ENCODE results near the gene KRT72.

Gene KRT72

DNA sequence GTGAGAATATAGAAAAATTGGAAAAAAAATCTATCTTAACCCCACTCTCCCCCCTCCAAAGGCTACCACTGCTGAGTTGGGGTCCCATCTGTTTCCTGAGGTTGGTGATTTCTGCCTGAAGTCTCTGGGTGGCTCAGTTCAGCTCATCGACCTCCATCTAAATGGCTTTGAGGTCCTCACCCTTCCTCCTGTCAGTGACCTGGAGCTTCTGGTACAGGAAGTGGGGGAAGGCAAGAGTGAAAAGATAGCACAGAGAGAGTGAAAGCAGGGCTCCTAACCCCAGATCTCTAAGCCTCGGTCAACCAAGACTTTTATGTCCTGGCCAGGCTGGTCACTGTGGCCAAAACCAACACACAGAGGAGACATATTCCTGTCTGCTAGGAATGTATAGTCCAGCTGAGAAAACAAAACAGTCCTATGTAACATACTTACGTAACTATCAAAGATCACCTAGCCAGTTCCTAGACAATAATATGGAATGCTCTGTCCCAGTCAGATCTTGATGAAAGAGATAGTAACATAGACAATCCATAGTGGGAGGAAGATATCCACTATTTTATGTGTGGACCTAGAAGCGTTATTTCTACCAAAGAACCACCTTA, 29.4 kb upstream of the KRT72 start:
- DNase-seq (ENCODE audit: low read depth in 1 of 2, low spot score in 1 of 2): no peak

DNA sequence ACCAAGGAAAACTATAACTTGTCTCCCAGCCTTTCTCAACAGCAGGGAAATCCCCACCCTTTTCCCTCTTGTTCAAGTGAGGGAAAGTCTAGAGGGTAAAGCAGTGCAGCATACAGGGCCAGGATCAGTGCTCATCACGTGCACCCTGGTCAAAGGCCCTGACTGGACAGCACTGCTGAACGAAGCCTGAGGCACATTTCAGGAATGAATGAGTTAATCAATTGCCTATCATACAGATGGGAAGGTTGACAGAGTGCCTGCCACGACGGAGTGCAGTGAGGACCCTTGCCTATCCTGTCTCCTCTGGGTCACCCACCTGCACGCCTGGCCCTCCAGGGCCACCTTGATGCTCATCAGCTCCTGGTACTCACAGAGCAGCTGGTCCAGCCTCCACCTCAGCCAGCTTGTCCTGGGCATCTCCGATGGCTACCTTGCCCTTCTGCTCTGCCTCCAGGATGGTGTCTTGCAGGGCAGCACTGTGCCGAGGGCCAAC, 28.8 kb upstream of the KRT72 start:
- DNase-seq (ENCODE audit: low read depth in 1 of 2, low spot score in 1 of 2): no peak

DNA sequence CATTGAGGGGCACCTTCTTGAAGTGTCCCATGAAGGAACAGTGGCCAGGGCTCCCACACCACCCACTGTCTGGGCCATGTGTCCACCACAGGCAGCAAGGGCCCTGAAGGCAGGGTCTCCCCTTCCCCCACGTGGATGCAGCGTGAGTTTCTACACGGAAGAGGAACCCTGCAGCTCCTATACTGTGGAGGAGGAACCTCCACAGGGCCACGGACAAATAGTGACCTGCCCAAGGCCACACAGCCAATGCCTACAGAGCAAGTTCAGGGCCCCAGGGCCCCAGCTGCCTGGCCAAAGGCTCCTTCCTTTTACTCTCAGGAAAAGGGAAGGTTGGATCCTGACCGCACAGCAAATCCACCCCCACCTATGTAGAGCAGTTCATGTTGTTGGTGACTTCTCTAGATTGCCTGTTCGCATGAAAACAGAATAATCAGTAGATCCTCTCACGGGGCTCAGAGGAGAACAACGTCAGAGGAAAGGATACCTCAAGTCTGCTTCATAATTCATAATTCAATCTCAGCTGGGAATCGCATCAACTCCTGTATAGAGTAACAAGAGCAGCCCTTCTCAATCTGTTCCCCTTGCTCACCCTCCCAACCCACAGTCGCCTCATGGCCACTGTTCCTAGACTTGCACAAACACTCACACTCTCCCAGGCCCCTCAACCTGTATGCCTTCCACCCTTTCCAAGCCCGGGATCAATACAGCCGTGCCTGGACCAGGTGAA, 28.2 kb upstream of the KRT72 start:
- no peak for DNase-seq (ENCODE audit: low read depth in 1 of 2, low spot score in 1 of 2)

DNA sequence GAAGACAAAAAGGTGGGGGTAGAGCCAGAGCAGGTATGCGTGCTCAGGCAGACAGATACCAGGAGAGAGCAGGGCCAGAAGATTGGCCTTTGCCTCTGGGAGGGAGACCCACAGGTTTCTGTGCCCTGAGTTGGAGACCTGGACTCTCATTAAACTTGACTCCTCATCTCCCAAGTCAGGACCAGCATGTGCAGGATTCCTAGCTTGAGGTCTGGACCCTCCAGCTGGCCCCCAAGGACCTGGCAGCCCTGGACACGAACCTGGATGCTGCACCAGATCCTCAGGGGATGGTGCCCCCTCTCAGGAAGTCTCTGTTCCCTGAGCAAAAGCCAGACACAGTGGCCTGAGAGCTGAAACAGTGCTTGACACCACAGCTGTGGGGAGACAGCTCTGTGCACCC, 27.6 kb upstream of the KRT72 start:
- DNase-seq (ENCODE audit: low read depth in 1 of 2, low spot score in 1 of 2): no peak

DNA sequence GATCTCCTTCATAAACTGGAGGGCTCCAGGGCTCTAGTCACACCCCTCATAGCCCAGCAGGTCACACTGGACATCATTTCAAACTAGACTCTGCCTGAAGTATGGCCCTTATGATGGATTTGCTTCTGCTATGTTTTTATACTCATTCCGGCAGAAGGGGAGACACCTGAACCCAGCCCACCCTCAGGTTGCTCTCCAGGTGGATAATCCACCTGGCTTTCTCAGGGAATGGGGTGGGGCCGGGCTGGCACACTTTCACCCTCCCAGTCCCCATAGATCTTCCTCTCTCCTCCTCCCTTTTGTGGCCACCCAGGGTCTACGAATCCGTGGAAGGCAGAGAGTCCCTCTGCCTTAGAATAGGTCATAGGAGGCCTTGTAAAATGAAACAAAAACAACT, 26.8 kb upstream of the KRT72 start:
- DNase-seq (ENCODE audit: low read depth in 1 of 2, low spot score in 1 of 2): no peak

DNA sequence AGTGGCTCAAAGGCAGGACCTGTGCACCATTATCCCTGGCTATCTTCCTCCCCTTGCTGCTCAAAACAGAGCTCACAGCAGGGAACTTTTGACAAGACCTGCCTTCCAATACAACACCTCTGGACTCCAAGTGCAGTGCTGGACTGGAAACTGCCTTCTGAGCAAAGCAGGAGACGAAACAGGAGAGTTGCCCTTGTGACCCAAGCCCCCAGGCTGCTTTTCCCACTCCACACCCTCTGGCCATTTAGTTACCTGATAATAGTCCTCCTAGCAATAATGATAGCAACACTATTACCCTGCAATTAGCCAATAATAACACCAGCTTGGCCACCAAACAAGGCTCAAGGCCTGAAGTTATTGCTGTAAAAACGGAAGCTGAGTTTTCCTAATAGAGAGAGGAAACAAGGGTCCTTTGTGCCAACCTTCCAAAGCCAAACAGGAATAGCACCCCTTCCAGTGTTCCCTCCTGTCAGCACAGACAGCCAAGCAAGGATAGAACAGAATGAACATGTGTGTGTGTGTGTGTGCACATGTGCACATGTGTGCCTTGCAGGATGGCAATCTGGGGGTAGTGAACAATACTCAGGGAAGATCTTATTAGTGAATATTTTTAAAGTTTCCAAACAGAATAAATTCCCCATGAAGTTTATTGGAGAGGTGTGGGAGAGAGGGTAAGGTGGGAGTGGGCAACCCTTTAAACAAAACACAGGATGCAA, 26.3 kb upstream of the KRT72 start:
- no peak for DNase-seq (ENCODE audit: low read depth in 1 of 2, low spot score in 1 of 2)

DNA sequence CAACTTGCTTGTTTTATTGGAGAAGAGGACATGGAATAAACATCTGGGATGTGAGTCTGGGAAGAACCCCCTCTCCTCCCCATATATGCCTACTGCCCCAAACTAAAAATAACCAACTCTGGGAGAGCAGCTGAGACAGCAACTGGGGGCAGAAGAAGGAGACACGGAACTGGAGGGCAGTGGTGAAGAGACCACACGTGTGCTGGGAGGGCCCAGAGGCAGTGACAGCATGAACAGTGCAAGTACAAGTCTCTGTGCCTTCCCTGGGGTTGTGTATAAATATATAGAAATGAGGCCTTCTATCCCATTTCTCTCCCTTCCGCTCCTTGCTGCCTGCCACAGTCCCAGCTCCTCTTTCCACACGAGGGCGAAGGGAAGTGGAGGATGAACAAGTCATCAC, 21.1 kb upstream of the KRT72 start:
- no peak for DNase-seq (ENCODE audit: low read depth in 1 of 2, low spot score in 1 of 2)

DNA sequence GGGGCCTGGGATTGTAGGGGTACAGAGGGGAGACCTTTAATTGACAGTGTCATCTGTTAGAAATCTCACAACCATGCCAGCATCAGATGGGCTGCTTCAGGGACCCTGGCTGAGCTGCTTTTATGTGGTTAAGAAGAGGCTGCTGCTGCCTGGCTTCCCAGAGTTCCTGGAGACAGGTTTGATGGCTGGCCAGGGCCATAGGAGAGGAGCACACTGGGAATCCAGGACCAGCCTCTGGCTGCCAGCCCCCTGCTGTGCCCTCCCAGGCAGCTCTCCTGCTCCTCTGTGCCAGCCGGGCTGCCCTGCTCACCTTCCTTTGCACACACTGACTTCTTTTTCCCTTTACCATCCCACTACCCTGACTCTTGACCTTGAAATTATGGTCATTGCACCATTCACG, 17.6 kb upstream of the KRT72 start:
- no peak for DNase-seq (ENCODE audit: low read depth in 1 of 2, low spot score in 1 of 2)

DNA sequence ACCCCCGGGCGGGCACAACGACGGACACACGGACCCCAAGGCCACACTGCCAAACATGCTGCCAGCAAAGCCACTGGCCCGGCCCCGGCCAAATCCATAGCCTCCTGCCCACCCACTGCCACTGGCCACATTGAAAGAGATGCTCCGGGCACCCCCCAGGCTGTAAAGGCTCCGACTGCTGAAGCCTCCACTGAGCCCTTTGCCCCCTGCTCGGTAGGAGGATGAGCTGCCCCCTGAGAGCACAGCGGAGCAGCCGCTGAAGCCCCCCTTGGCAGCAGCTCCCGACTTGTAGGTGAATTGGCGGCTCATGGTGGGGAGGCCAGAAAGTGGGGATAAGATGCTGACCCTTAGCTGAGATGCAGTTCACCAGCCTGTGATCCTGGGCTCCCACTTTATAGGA, 17.0 kb upstream of the KRT72 start, which contains the start of gene KRT73:
Gene KRT73 (minus strand): TSS at position 344 of the 400 bp plus-strand sequence. CDS start 35 bp downstream, at position 309.
- no peak for DNase-seq (ENCODE audit: low read depth in 1 of 2, low spot score in 1 of 2)

DNA sequence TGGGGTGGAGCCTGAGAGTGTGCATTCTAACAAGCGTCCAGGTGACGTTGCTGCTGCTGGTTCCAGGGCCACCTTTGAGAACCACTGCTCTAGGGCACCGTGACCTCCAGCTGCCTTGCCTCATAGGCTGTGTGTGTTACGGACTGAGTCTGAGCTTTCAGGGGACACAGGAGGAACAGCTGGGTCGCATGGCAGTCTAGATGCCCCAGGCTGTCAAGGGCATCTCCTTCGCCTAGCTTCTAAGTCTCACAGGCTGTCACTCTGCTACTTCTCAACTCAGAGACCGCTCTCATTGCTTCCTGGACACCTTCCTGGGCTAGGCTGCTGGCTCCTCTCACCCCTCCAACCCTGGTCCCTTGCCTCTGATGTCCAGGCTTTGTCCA, 16.1 kb upstream of the KRT72 start:
- no peak for DNase-seq (ENCODE audit: low read depth in 1 of 2, low spot score in 1 of 2)

DNA sequence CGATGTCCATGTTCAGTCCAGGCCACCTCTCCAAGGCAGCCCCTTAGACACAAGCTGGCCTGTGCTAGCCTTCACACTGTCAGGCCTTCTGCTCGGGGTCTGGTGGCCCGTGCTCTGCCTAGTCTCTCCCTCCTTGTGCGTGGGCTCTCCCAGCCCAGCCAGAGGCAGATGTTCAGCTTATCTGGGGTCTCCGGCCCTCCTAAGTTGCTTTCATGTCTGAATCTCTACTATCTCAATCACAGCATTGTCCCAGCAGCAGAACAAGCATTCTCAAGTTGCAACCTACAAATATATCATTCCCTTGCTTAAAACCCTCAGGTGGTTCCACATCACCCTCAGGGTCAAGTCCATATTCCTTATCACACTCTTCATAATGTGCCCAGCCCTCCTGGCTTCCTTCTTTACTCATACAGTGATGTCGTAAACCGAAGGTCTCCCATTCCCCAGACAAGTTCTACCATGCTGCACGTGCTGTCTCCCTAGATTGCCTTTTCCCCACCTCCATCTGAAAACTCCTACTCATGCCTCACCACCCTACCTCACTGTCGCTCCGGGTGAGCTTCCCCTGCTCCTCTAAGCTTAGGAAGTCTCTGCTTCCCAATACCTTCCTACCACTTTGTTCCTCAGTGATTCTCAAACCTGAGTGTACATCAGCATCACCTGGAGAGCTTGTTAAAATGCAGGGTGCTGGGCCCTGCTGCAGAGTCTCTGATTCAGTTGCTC, 15.6 kb upstream of the KRT72 start:
- DNase-seq (ENCODE audit: low read depth in 1 of 2, low spot score in 1 of 2): no peak

DNA sequence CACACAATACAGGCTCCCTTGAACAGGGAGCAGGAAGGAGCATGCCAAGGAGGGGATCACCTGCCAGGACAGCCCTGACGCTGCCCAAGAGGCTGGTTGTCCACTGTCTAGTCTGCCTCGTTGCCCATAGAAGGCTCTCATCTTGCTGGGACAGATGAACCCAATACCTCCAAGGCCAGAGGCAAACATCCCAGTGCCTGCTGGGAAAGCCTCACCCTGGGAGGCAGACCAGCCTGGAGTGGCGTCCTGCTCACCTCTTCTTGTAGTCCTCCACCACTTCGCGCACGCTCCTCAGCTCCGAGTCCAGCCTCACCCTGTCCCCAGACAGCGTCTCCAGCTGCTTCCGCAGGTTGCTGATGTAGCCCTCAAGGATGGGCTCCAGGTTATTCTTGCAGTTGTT, 14.6 kb upstream of the KRT72 start:
- no peak for DNase-seq (ENCODE audit: low read depth in 1 of 2, low spot score in 1 of 2)

DNA sequence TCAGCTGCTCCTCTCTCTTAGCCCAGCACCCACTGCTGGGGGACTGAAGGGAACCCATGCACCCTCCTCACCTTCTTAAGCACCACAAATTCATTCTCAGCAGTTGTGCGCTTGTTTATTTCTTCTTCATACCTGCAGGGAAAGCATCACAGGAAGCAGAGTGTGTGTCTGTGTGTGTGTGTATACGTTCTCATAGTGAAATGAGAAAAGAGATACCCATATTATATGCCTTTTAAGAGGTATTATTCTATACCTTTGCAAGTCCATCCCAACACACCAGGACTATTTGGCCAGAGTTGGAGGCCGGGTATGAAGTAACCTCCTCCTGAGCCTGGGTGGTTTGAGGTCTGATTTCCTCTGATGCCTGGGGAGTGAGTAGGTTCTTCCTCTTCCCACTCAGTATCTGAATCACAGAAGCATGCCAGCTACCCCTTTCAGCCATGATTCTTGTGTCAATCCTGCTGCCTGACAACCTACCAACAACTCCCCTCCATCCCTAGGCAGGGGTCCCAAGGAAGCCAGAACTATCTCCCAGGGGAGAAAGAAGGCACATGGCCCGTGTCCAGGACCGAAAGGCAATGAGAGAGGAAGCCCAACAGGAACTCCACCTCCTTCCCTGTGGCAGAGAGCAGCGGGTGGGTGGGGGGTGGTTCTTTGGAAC, 14.1 kb upstream of the KRT72 start:
- no peak for DNase-seq (ENCODE audit: low read depth in 1 of 2, low spot score in 1 of 2)

DNA sequence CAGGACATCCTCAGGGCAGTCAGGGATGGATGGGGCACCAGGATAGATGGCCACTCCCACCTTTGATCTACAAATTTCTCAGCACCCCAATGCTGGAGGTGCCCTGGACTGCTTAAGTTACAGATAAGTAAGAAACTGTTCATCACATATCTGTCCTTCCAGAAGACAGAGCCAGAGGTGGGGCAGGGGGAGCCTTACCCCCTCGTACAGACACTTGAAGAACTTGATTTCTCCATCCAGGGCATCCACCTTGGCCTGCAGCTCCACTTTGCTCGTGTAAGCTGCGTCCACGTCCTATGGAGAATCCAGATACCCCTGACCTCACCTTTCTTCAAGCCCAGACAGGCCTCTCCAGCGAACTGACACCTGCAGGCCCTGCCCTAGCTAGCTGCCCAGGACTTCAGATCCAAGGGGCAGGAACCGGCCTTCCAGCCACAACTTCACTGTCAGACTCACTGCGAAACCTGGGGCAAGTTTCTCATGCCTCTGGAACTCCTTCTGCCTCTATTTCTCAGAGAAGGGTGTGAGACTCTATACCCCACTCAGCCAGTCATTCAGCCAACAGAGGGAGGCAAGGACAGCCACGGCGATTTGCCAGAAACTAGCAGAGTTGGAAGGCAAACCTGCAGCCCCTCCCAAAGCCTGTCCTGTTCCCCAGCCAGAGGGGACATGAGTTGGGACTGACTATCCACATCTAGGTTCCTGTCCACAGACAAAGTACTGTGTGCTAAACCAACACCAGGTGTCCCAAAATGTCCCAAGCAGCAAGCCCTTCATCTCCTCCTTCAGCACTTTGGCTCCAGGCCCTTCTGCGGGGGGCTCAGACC, 13.3 kb upstream of the KRT72 start:
- no peak for DNase-seq (ENCODE audit: low read depth in 1 of 2, low spot score in 1 of 2)

DNA sequence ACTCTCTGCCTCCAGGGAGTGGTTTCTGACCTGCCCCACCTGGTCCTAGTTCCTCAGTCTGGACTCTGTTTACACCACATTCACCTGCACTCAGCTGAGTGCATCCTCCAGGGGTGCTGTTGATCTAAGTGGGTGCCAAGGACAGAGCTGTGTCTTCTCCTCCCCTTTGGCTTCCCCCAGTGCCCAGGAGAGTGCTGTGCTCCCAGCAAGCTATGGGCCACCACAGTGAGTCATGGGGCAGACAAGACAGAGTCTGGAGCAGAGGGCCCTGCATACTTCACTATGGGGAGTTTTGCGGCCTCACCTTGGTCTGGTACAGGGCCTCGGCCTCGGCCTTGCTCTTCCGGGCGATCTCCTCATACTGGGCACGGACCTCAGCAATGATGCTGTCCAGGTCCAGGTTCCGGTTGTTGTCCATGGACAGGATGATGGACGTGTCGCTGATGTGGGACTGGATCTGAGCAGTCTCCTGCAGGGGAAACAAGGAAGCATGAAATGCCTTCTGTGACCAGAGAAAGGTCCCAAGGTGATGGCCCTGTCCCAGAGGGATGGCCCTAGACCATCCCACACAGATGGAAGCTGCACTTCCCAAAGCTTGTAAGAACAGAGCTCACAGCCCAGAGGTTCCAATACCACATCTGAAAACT, 12.2 kb upstream of the KRT72 start:
- no peak for DNase-seq (ENCODE audit: low read depth in 1 of 2, low spot score in 1 of 2)

DNA sequence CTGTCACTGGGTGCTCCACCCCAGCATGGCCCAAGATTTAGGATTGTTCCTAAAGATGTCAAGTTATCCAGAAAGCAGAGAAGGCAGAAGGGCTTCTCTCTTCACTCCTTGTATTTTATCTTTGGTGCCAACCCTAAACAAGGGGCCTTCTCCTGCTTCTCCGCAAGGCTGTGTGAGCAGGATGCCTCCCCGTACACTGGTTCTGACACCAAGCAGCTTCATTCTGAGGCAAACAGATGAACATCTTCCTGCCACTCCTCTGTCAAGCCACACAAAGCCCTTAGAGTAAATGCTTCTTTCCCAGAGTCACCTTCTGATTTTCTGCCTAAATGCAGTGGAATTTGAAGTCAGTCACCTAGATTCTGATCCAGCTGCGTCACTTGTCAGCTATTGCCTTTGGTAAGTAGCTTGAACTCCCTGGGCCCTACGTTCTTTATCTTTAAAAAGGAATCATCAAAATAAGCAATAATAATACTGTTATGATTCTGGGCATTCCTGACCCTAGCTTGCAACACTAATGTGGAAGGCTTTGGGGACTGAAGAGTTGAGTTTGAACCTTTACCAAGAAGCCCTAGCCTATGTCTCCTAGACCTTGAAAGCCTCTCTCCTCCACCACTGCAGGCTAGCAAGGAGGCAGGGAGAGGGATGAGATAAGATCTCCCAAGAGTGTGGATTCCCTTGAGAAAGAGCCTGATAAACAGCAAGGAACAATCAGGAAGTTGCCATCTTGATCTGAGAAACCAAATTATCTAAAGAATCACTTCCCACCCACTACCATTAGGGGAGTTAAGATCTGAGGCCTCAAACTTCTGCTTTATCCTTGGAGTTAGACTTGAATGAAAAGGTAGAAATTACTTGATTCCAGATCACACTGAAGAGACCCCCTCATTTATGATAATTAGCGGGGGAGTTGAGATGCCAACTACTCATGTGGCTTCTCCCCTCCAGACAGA, 11.4 kb upstream of the KRT72 start:
- no peak for DNase-seq (ENCODE audit: low read depth in 1 of 2, low spot score in 1 of 2)

DNA sequence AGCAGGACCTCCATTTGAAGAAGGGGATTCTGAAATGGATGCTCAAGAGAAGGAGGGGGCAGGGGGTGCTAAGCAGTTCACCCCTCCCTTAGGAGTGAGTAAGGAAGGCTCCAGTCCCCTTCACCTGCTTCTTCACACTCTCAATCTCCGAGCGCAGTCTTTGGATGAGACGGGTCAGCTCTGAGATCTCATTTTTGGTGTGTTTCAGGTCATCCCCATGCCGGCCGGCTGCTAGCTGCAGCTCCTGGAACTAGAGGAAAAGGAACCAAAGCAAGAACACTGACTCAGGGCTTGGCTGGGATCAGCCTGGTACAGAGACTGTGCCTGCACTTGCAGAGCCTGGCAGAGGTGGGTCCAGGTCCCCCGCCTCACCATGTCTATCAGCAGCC, 9.8 kb upstream of the KRT72 start:
- no peak for DNase-seq (ENCODE audit: low read depth in 1 of 2, low spot score in 1 of 2)

DNA sequence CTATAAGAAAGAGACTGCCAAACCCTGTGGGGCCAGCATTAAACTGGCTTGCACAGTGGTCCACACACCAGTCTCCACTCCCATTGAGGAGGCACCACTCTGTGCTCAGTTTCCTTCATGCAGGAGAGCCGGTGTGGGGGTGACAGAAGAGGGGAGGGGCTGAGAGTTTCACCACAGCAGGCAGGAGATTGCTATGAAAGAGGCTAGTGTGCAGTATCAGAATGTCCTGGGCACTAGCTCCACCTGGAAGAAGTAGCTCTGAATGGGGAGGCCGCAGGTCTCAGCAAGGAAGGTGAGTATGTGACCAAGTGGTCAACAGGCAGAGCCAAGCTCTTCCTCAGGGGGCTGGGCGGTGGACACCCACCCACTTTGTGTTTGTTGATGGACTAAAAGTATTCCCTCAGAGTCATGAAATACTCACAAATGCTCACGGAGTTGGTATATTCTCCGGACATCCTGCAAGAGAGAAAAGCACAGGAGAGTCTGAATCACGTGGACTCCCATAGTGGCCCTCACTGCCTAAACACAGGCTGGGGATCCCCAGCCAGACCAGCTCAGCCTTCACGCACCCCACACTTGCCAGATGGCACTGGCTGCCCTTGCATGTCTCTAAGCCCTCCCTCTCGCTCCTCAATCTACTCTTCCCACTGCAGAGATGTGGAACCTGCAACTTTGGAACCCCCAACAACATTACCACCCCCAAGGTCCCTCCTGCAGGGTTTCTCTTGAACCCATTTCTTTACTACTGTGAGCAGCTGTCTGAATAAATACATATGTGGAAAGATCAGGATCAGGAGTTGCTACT, 7.8 kb upstream of the KRT72 start:
- no peak for DNase-seq (ENCODE audit: low read depth in 1 of 2, low spot score in 1 of 2)

Data from activated T-helper 1 cell treated with anti-CD3 and anti-CD28 coated beads, Interleukin-2, amount 50 U/mL, for 16 hours (primary cell).